HepG2 (cell line): Measurements from ENCODE around the gene ARMCX5.

Source experiments
- CTCF ChIP-seq: sonication (generic); formaldehyde crosslinking; IDR thresholded peaks from 2 replicates; pipeline ENCODE4 v1.5.0; 2020; ENCODE audit warnings: mild to moderate bottlenecking, missing genetic modification reagents, moderate library complexity
- RBAK ChIP-seq: sonication (generic); formaldehyde crosslinking; IDR thresholded peaks from 2 replicates; pipeline ENCODE4 v1.5.1; 2020; ENCODE audit warnings: mild to moderate bottlenecking, missing genetic modification reagents
- SOX6 ChIP-seq, 2 experiments: fragments of 450-650 bp in 1 of 2; sonication (generic) in 1 of 2; formaldehyde crosslinking in 1 of 2; IDR thresholded peaks; 2 replicates each; pipeline versions ENCODE4 v1.4.0 to v1.6.1; 2017 to 2020; ENCODE audit warnings: antibody characterized with exemption in 1 of 2, mild to moderate bottlenecking in 1 of 2, missing genetic modification reagents in 1 of 2
- ZKSCAN8 ChIP-seq: IDR thresholded peaks from 2 replicates; pipeline ENCODE4 v1.6.1; 2016; ENCODE audit warnings: borderline replicate concordance, missing genetic modification reagents, missing compliant biosample characterization
- ZNF275 ChIP-seq: sonication (generic); formaldehyde crosslinking; IDR thresholded peaks from 2 replicates; pipeline ENCODE4 v1.8.0; 2022; ENCODE audit warnings: missing genetic modification reagents, mild to moderate bottlenecking, inconsistent platforms, borderline replicate concordance
- TF ChIP-seq, protein P1 (sequence below): sonication (generic); formaldehyde crosslinking; conservative IDR thresholded peaks from 2 replicates; pipeline ENCODE4 v1.5.0; 2020; ENCODE audit warnings: missing genetic modification reagents

DNA sequence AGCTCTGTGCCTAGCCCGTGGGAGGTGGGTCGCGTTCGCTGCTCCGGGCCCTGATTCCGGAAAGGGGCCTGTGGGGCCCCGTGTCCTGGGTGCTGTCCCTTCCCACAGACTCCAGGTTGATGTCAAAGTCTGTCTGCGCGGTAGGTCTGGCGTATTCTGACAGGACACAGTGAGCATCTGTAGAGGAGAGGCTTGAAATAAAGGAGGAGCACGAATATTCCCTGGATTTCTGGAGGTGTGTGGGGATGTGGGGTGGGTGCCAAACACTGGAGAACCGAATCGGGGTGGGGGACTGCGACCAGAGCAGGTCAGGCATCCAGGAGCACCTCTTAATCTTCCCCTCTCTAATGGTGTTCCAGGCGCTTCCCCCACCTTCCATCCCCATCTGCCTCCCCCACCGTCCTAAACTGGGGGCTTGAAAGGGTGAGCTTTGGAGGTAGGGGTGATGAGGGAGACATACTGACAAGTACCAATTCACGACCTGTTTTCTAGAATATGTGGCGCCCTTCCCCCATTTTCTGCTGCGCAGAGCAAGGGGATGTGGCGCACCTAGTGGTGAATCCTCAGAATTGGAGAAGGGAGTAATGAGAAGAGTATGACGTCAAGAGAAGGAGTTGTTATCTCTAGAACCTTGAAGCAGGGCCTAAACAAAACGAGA is 52.8 kb downstream of the ARMCX5 start:
- TF ChIP-seq, protein P1, sequence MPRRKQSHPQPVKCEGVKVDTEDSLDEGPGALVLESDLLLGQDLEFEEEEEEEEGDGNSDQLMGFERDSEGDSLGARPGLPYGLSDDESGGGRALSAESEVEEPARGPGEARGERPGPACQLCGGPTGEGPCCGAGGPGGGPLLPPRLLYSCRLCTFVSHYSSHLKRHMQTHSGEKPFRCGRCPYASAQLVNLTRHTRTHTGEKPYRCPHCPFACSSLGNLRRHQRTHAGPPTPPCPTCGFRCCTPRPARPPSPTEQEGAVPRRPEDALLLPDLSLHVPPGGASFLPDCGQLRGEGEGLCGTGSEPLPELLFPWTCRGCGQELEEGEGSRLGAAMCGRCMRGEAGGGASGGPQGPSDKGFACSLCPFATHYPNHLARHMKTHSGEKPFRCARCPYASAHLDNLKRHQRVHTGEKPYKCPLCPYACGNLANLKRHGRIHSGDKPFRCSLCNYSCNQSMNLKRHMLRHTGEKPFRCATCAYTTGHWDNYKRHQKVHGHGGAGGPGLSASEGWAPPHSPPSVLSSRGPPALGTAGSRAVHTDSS (CRISPR knock-in tag): no peak
- TF ChIP-seq ZKSCAN8 (no peak), CTCF (CRISPR knock-in tag) (no peak), ZNF275 (no peak), RBAK (CRISPR knock-in tag) (no peak), SOX6 (IDR thresholded peaks at IDR 0.05) (no peak), SOX6 (CRISPR knock-in tag; IDR thresholded peaks at IDR 0.05) (no peak)
